Keratinocyte (primary cell): ENCODE data around the gene GDPD4. TPM values are rescaled to one million over a fixed set of nuclear protein-coding genes. Genes with fewer than 3 reads are reported as not detected.

Experiments used
- DNase-seq: peaks from one replicate; pipeline ENCODE4 v3.0.0-alpha.2; 2011; ENCODE audit warnings: low read depth, missing footprints, low spot score
- FAIRE-seq: peaks from 2 replicates; lab custom pipeline; 2011; peaks lifted over from hg19 to GRCh38; lab: Jason Lieb, UNC
- H2AFZ ChIP-seq: 2 replicates; pipeline ENCODE4 v1.6.0; 2012; ENCODE audit warnings: low read length, control low read depth, inconsistent platforms; ENCODE audit not compliant: control insufficient read depth
- H3K27ac ChIP-seq: 2 replicates; pipeline ENCODE4 v1.5.1; 2011; ENCODE audit warnings: low read length; ENCODE audit not compliant: control insufficient read depth, insufficient read depth
- H3K27me3 ChIP-seq: 3 replicates; pipeline ENCODE4 v1.6.0; 2011; ENCODE audit warnings: low read length; ENCODE audit not compliant: control insufficient read depth, insufficient read depth; ENCODE audit errors: extremely low read depth
- H3K36me3 ChIP-seq, 2 experiments: 2 replicates in 1 of 2; 3 replicates in 1 of 2; pipeline ENCODE4 v1.5.1; 2011; ENCODE audit warnings: low read length in 2 of 2, mild to moderate bottlenecking in 1 of 2; ENCODE audit not compliant: control insufficient read depth in 2 of 2, insufficient read depth in 2 of 2; ENCODE audit errors: extremely low read depth in 1 of 2
- H3K4me1 ChIP-seq: 3 replicates; pipeline ENCODE4 v1.5.1; 2011; ENCODE audit warnings: low read length; ENCODE audit not compliant: control insufficient read depth, insufficient read depth; ENCODE audit errors: extremely low read depth
- H3K4me2 ChIP-seq: 3 replicates; pipeline ENCODE4 v1.6.0; 2011; ENCODE audit warnings: low read depth, low read length; ENCODE audit not compliant: control insufficient read depth, insufficient read depth; ENCODE audit errors: extremely low read depth
- H3K4me3 ChIP-seq, 3 experiments: fragments of 200-600 bp in 1 of 3; sonication (generic) in 1 of 3; 2 replicates in 2 of 3; 3 replicates in 1 of 3; pipeline ENCODE4 v1.5.1; 2011 to 2016; ENCODE audit warnings: low read length in 3 of 3, mild to moderate bottlenecking in 3 of 3, control low read depth in 2 of 3, inconsistent platforms in 1 of 3, low read depth in 1 of 3, mixed read lengths in 1 of 3, mixed run types in 1 of 3, moderate library complexity in 1 of 3; ENCODE audit not compliant: control insufficient read depth in 2 of 3, insufficient read depth in 2 of 3; ENCODE audit errors: extremely low read depth in 1 of 3
- H3K79me2 ChIP-seq: 2 replicates; pipeline ENCODE4 v1.6.0; 2012; ENCODE audit warnings: low read length; ENCODE audit not compliant: control insufficient read depth, insufficient read depth
- H3K9ac ChIP-seq: 3 replicates; pipeline ENCODE4 v1.6.0; 2011; ENCODE audit warnings: low read length; ENCODE audit not compliant: control insufficient read depth, insufficient read depth; ENCODE audit errors: extremely low read depth
- H3K9me1 ChIP-seq: 3 replicates; pipeline ENCODE4 v1.6.0; 2011; ENCODE audit warnings: low read length; ENCODE audit not compliant: control insufficient read depth, insufficient read depth; ENCODE audit errors: extremely low read depth
- H3K9me3 ChIP-seq: 2 replicates; pipeline ENCODE4 v1.5.1; 2012; ENCODE audit warnings: low read depth, low read length; ENCODE audit not compliant: control insufficient read depth
- H4K20me1 ChIP-seq: 3 replicates; pipeline ENCODE4 v1.6.0; 2011; ENCODE audit warnings: low read length; ENCODE audit not compliant: control insufficient read depth, insufficient read depth; ENCODE audit errors: extremely low read depth
- EZH2 ChIP-seq: IDR thresholded peaks from one replicate; pipeline ENCODE4 v1.6.1; 2012; ENCODE audit warnings: inconsistent platforms, mild to moderate bottlenecking, low read length, moderate library complexity
- dilution Hi-C: fragments of 300-500 bp; cut with MboI; formaldehyde crosslinking; loops from one replicate; pipeline ENCODE4 v1.7.0; 2020; ENCODE audit warnings: low sequenced_read_pairs; ENCODE audit not compliant: extremely low pct_ligation_motif_present
- polyA plus RNA-seq, 5 experiments: library from polyadenylated mRNA; depleted of rRNA in 3 of 5; stranded (reverse) in 3 of 5; stranded (forward) in 1 of 5; unstranded in 1 of 5; fragments of >200 nt; gene quantifications; 1 replicate in 1 of 5; 2 replicates in 3 of 5; 3 replicates in 1 of 5; pipeline versions ENCODE4 v1.2.1 to v1.2.3, GENCODE V29; 2011 to 2012; ENCODE audit warnings: missing spikeins in 2 of 5, low read depth in 1 of 5, low replicate concordance in 1 of 5
- TF ChIP-seq, protein P1 (sequence below), 3 experiments: IDR thresholded peaks in 1 of 3; conservative IDR thresholded peaks in 1 of 3; optimal IDR thresholded peaks in 1 of 3; 2 replicates in 2 of 3; 3 replicates in 1 of 3; pipeline versions ENCODE3 to v1.5.1; 2011; ENCODE audit warnings: low read length in 3 of 3, mild to moderate bottlenecking in 3 of 3, moderate library complexity in 2 of 3, control low read depth in 1 of 3, inconsistent platforms in 1 of 3; ENCODE audit not compliant: insufficient read depth in 2 of 3; ENCODE audit errors: extremely low read depth in 1 of 3

GDPD4 gene
- polyA plus RNA-seq, 1 donor (not counting 4 experiments of a cell fraction or from before 2014, with no cell fraction given) = not detected

DNA sequence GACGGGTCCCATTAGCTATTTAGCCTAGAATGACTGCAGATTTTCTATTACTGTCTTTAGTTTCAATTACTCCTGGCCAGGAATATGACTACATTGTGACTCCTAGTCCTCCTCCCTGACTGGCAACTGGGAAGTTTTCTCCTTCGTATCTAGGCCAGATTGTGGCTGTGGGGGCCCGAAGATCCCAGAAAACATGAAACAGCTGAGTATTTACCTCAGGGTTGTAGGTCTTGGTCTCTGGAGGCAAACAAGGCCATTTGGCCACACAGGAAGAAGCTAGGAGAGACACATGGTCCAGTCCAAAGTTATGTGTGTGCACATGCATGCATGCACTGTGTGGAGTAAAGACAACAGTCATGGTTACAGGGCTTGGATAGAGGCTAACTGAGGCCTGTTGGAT is 10.2 kb upstream of the GDPD4 start:
- FAIRE-seq = no peak
- H3K27me3 ChIP-seq = peaks cover 3% of the 10 kb centered on the region
- H3K36me3 ChIP-seq = no peaks in the 10 kb centered on the region
- no peak overlapping the region for H3K9ac ChIP-seq
- H3K9me3 ChIP-seq = no peaks in the 10 kb centered on the region
- H3K4me2 ChIP-seq = no peak overlapping the region
- H3K79me2 ChIP-seq = no peaks in the 10 kb centered on the region
- H2AFZ ChIP-seq = no peak overlapping the region
- no peaks in the 10 kb centered on the region for H3K4me1 ChIP-seq
- no peaks in the 10 kb centered on the region for H3K9me1 ChIP-seq
- dilution Hi-C loops = no loop called here
- no peak for DNase-seq
- H3K4me3 ChIP-seq = no peak overlapping the region
- no peak overlapping the region for H3K27ac ChIP-seq
- no peaks in the 10 kb centered on the region for H4K20me1 ChIP-seq
- no peak for TF ChIP-seq EZH2
- TF ChIP-seq, protein P1, sequence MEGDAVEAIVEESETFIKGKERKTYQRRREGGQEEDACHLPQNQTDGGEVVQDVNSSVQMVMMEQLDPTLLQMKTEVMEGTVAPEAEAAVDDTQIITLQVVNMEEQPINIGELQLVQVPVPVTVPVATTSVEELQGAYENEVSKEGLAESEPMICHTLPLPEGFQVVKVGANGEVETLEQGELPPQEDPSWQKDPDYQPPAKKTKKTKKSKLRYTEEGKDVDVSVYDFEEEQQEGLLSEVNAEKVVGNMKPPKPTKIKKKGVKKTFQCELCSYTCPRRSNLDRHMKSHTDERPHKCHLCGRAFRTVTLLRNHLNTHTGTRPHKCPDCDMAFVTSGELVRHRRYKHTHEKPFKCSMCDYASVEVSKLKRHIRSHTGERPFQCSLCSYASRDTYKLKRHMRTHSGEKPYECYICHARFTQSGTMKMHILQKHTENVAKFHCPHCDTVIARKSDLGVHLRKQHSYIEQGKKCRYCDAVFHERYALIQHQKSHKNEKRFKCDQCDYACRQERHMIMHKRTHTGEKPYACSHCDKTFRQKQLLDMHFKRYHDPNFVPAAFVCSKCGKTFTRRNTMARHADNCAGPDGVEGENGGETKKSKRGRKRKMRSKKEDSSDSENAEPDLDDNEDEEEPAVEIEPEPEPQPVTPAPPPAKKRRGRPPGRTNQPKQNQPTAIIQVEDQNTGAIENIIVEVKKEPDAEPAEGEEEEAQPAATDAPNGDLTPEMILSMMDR (optimal IDR thresholded peaks at IDR 0.05 in 1 of 3, IDR thresholded peaks at IDR 0.05 in 1 of 3, conservative IDR thresholded peaks at IDR 0.05 in 1 of 3; ENCODE audit: extremely low read depth in 1 of 3, insufficient read depth in 2 of 3, low read length in 3 of 3) = no peak

DNA sequence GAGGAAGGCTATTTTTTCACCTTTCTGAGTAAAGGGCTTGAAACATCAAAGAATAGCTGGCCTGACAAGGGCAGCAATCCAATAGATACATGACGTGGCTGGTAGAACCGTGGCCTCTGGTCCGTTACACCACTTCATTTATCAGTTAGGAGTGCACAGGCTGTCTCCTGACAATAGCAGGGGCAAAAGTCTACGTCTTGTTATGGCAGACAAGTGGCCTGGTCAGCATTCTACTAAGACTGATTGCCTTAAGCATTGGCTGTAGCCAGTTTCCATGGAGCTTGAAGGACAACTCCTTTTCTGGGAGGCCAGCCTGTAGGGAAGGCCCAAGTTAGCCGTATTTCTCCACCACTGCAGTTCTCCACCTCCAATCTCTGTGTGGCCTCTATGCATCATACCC is 9.2 kb upstream of the GDPD4 start:
- TF ChIP-seq EZH2 = no peak
- TF ChIP-seq, protein P1 (optimal IDR thresholded peaks at IDR 0.05 in 1 of 3, IDR thresholded peaks at IDR 0.05 in 1 of 3, conservative IDR thresholded peaks at IDR 0.05 in 1 of 3; ENCODE audit: extremely low read depth in 1 of 3, insufficient read depth in 2 of 3, low read length in 3 of 3) = no peak
- H3K36me3 ChIP-seq = no peaks in the 10 kb centered on the region
- H3K9me3 ChIP-seq = no peaks in the 10 kb centered on the region
- no peak overlapping the region for H3K4me2 ChIP-seq
- no peak overlapping the region for H3K27ac ChIP-seq
- no peaks in the 10 kb centered on the region for H3K9me1 ChIP-seq
- dilution Hi-C loops = no loop called here
- H3K9ac ChIP-seq = no peak overlapping the region
- no peak overlapping the region for H3K4me3 ChIP-seq
- H3K27me3 ChIP-seq = no peaks in the 10 kb centered on the region
- DNase-seq (no peak), FAIRE-seq (no peak)
- no peak overlapping the region for H2AFZ ChIP-seq
- no peaks in the 10 kb centered on the region for H3K4me1 ChIP-seq
- H3K79me2 ChIP-seq = no peaks in the 10 kb centered on the region
- no peaks in the 10 kb centered on the region for H4K20me1 ChIP-seq
